GM19438 (cell line): Measurements from ENCODE around the gene SCRG1.
A peak's percentile ranks its signal among the peaks of the same experiment; 100 is the strongest.

Experiments used
- ATAC-seq: cut with Tn5 transposase; IDR thresholded peaks from one replicate; pipeline ENCODE4 v1.9.1; 2021; ENCODE audit warnings: low read depth; ENCODE audit not compliant: unreplicated experiment

Gene SCRG1

DNA sequence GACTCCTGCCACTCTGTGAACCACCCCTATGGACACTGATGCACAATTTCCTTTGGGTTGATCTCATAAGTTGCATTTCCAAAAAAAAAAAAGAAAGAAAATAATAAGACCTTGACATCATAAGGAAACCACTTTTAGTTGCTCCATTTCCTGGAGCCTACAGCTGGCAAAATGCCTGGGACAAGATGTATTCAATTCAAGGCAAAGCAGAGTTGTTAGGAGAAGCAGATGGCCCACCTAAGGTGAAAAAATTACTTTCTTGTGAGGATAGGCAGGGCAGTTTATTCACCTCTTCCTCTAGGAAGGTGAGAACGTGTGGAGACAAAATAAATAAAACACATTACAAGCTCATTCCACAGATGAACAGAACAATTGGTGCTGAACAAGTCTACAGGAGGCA is 14.1 kb upstream of the SCRG1 start:
- ATAC-seq, result no peak

DNA sequence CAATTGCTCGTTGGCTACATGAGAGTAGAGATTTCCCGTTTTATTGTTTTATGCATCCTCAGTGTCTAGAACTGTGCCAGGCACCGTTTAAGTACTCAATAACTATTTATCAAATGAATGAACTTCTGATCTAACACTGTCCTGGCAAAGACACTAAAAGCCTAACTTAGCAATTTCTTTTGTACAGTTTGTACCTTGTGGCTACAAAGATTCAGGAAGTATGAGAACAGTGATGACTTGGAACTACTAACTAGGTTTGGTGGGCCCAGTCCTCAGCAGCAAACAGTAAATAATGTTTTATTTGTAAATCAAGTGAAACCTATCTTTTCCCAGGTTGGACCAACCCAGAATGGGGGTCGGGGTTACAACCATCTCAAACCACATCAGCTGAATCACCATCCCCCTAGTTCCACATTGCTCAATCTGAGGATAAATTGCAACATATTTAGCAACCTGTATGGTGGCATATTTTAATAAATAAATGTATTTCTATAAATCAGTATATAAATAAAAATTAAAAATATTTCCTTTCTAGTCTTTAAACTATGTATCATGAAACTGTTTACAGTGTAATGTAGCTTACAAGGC is 12.3 kb upstream of the SCRG1 start:
- no peak for ATAC-seq

DNA sequence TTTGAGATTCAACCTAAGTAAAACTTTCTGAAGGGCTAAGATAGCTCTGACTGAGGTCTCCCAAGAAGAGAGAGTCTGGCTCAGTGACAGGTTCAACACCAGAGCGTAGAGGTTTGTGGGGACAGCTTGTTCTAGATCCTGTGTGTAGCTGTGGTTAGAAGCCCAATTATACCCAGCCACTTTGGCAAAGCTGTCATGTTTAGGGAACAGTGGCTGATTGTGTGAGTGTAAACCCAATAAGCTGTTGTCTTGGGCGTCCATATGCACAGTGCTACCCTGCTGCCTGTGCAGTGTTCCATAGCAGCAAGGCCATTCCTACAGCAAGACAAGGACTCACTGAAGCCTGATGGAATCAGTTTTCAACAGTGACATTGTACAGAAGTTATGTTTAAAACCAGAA is 11.2 kb upstream of the SCRG1 start:
- ATAC-seq, result no peak

DNA sequence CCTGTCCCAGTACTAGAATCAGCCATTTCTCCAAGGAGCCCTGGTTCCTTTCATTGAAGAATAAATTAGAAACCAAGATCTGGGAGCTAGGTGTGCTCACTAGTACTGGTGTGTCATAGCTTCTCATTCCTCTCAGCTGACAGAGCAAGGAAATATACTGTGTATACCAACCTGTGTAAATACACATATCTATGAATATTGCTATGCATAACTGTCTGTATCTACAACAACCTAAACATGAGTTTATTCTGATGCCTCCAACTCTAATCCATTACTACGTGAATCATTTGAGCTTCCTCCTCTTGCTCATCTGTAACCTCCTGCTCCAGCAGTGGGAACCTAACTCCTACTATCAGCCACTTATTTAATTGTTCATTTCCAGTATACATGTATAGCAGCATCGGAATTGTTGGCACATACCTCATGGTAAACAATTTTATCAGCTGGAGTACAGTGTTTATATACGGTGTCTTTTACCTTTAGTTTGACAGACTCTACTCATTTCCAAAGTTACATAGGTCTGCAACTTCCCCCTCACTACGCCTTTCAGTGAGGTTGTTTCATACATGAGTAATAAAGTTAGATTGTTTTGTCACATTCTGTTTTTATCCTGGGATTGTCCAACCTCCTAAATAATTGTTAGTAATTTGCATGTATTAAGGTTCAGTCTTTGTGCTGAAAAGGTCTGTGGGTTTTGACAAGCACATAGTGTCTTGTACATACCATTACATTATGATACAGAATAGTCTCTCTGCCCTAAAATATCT is 7.1 kb upstream of the SCRG1 start:
- ATAC-seq, result no peak

DNA sequence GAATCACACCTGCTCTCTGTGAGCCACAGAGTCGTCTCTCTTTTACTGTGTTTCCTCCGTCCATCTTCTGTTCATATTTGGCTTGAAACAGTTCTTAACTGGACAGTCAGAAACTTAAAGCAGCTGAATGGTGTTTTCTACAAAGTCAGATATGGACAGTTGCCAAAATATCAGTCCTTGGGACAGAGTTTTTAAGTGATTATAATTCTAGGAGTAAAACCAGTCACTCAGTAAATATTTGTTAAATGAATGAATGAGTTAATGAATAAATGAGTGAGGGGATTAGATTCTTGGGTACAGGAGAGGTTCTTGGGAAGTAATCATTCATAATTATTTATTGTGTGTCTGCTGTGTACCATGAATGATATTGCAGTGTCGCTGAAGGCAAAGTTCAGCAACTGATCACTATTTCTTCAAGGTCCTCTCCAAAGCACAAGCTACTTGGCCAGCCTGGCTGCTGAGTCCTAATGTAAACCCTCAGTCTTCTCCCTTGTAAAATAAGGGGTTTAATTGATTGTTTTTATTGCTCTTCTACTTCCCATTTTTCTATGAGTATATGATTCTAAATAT is 5.5 kb upstream of the SCRG1 start:
- ATAC-seq, result no peak

DNA sequence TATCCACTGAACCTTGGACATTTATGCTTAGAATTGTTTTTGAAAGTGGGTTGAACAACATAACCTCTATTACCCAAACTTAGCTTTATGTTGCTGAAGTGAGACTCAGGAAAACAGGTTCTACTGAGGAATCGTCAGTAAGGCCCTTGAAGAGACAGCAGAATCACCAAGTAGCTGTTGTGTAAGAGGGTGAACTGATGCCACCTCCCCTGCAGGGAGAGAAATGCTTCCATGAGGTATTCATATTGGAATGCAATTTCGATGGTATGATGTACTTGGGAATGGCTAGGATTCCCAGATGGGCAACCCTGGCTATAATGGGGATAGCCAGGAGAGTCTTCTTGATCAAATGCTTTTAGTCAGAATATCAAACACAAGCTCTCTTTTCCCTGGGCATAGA is 4.1 kb upstream of the SCRG1 start:
- ATAC-seq, result no peak

DNA sequence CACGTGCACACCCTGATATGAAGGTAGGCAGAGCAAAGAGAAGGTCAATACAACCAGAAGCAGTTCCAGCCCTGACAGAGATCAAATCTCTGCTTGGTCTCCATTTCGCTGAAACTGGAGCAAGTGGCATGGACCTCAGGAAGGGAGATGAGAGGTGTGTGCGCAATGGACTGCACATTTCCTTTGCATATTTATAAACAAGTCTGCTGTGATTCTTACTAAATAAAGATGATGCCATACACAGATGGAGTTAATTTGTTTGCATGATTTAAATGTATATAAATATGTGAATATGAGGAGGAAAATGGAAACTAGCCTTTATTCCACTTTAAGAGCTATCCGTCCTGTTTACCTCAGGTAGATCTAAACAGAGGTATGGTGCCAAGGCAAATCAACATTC is 2.1 kb upstream of the SCRG1 start:
- no peak for ATAC-seq

DNA sequence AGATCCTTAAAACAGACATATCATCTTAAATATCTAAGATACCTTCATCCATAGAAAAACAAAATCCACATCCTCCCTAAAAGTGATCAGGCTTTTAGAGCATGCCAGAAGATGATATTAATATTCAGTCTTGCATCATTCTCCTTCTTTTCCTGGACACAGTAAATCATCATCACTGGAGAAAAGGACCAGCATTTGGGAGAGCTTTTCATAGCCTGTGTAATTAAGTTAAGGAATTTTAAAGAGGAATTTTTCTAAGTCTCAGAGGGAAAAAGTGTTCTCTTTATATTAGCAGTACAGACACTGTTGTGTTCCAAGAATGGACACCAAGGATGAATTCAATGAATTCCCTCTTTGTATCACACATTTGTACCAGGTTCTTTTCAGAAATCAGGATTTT is 696 bp downstream of the SCRG1 start:
- ATAC-seq, result no peak

DNA sequence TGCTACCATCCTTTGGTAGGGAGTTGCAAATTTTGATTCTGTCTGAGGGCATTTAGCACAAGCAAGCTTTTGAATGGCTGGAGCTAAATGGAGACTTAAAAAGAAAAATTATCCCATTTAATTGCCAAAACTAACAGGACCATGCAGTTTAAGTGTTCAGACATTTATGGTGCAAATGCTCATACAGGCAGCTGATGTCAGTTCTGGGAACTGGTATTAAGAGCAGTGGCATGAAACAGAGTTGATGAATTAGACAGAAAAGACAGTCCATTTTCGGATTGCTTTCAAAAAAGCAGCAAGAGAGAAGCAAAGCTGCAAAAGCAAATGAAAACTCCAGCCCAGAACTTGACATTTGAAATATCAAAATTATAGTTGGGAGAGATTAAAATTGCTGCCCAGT is 1.3 kb downstream of the SCRG1 start:
- no peak for ATAC-seq

DNA sequence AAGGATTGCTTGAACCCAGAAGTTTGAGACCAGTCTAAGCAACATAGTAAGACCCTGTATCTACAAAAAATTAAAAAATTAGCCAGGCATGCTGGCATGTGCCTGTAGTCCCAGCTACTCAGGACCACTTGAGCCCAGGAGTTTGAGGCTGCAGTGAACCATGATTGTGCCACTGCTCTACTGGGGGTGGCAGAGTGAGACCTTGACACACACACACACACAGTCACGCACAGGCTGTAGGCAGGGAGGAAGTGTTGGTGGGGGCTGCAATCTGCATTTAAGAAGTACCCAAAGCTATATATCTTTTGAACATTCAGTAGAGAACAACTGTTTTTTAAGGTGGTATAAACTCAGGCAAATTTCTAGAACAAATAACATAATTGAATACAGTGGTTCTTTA is 7.2 kb downstream of the SCRG1 start:
- ATAC-seq, result no peak

DNA sequence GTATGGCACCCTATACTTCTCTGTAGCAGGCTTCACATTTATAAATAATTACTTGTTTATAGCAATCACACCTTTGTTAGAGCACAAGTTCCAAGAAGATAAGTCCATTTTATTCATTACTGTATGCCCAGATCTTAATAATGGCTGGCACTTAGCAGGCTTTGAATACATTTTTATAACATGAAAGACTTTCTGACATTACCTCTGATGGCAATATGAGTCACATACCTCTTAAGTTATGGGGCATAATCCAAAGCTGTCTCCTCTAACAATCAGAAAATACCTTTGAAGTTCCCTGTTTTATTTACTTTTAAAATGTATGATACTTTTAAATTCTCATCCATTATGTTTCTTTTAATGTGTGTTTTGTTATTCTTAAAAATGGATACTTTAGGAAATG is 12.2 kb downstream of the SCRG1 start:
- no peak for ATAC-seq

DNA sequence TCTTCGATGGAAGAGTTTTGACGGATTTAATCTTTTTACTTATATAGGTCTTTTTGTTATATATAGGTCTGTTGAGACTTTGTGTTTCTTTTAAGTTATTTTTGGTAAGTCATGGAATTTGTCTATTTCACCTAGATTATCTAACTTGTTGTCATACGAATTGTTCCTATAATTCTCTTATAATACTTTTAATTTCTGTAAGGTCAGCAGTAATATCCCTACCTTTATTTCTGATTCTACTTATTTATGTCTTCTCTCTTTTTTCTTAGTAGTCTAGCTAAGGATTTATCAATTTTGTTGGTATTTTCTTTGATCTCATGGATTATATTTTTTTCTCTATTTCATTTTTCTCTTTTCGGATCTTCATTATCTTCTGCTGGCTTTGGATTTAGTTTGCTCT is 16.6 kb downstream of the SCRG1 start:
- ATAC-seq, result no peak

DNA sequence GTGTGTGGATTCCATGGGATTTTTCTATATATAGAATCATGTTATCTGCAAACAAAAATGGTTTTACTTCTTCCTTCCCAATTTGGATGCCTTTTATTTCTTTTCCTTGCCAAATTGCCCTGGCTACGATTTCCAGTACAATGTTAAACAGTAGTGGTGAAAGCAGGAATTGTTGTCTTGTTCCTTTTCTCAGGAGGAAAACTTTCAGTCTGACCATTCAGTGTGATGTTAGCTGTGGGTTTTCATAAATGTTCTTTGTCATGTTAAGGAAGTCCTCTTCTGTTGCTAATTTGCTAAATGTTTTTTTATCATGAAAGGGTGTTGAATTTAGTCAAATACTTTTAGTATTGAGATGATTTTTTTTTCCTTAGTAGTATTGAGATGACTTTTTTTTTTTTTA is 17.3 kb downstream of the SCRG1 start:
- no peak for ATAC-seq

DNA sequence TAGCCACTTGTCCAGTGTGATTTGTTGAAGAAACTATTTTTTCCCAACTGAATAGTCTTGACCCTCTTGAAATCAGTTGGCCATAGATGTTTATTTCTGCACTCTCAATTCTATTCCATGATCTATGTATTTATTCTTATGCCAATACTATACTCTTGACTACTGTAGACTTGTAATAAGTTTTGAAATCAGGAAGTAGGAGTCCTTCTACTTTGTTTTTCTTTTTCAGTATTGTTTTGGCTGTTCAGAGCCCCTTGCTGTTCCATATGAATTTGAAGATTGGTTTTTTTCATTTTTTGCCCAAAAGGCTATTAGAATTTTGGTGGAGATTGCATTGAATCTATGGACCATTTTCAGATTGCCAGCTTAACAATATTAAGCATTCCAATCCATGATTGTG is 17.9 kb downstream of the SCRG1 start:
- ATAC-seq, result no peak

DNA sequence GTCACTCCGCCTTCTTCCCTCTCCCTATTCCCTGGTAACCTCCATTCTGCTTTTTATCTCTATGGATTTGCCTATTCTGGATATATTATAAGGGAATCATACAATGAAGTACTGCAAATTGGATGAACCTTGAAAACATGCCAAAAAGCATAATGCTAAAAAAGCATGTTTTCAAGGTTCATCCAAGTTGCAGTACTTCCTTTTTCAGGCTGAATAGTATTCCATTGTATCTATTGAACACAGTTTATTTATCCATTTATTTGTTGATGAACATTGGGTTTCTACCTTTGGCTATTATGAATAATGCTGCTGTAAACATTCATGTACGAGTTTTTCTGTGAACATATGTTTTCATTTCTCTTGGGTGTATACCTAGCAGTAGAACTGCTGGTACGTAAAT is 19.0 kb downstream of the SCRG1 start:
- no peak for ATAC-seq

DNA sequence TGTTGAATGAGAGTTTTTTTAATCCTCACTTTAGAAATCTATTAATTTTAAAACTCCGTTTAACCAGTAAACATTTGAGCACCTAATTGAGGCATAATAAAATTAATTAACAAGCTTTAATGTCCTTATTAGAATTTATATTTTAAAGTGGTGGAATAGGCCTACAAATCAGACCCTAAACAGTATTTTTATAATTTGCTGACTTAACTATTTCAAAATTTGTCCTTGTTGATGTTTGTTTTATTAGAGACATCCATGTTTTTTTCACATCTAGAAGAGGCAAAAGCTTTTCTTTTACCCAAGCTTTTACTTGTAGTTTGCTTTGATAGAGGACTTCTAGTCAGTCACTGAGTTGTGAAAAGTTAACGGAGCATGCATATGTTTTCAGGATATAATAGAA is 24.3 kb downstream of the SCRG1 start:
- ATAC-seq, result no peak

DNA sequence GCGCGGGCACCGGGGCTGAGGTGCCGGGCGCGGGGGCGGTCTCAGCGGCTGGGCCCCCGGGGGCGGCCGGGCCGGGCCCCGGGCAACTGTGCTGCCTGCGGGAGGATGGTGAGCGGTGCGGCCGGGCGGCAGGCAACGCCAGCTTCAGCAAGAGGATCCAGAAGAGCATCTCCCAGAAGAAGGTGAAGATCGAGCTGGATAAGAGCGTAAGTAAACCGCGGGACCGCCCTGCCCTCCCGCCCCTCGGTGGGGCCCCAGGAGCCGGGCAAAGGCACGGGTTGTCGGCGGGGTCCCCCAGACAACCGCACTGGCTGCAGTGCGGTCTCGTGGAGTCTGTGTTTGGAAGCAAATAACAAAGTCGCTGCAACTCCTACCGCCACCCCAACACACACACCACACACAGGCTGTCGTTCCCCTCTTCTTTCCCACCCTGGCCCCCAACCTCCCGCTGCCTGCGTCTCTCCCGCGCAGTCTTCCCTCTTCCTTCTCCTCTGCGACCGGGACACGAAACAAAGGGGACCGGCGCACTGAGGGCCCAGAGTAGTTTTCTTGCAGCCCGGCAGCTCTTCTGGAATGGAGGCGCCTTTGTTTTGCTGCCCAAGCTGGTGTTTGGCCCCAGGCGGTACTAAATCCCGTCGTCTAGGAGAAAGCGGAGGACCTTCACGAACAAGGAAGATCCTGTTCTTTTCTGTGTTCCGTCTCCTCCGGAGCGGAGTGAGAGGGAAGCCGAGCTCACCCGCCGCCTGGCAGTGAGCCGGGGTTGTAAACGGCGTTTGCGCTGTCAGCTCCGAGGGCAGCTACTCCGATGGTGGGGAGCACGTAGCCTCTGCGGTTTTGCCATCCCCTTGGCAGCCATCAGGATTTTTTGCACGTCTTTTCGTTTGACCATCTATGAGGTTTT is 27.4 kb downstream of the SCRG1 start:
- peak; percentile 17 for ATAC-seq

DNA sequence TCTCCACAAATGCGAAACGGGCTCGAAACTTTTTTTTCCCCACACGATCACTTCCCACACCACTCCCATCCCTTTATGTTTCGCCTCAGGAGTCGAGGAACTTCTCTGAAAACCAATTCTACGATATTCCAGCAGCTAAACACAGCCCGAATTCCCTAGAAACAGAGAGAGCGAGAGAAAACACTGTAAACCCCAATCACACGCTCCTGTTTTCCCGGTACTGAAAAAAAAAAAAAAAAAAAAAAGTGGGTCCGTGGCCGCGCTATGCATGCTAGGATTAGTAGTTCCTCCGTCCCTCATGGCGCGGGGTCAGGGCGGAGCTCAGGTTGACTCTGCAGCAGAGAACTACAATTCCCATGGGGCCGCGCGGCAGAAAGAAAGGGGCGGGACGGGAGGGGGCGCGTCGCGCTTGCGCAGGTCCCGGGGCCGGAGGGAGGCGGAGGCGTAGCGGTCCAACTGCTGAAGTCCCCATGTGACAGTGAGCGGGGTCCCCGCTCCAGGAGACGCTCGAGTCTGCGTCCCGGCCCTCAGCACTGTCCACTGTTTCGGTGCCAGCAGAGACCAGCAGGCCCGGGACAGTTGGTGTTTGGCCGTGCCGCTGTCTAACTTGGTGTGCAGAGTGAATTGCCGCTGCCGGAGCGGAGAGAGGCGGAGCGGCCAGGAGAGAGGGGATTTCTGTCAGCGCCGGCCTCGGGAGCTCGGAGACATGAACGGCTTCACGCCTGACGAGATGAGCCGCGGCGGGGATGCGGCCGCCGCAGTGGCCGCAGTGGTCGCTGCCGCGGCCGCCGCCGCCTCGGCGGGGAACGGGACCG is 28.2 kb downstream of the SCRG1 start, which contains the start of gene SAP30:
TSS of gene SAP30 (plus strand) at position 478 of the 815 bp plus-strand sequence. CDS start at position 707, 229 bp downstream.
- peak; percentile 58 for ATAC-seq

DNA sequence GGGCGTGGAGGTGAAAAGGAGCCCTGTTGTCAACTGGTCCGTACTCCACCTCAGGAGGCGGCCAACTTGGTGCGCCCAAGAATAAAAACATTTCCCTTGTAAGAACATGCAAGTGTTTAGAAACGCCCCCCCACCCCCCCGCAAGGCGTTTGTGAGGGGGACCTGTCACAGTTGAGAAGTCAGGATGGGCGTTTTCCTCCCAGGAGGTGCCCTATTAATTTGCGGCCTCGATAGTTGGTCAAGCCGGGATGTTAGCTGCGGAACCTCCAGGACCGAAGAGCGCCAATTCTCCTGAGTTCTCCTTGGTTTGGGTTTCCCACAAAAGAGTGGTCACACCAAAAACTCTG is 28.8 kb downstream of the SCRG1 start:
- peak; percentile 4 for ATAC-seq

DNA sequence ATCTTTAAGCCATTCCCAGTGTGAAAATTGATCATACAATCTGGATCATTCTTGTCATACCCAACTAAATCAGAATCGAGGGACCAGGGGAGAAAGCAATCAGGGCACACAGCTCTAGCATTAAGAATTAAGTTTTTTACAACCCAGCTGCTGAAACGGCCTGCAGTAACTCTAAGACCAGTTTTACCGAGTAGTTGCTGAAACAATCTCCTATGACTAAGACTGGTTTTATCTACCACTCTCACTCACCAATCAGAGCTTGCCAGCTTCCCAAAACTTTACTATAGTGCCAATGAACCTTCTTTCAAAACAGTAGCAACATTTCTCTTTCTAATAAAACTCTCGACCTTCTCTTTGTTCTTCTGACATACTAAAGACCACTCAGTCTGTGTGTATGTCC is 31.0 kb downstream of the SCRG1 start:
- ATAC-seq, result no peak
